CD1c-positive myeloid dendritic cell (primary cell): Measurements from ENCODE around the gene TMEM170B.
"Not testable (repeated sequence)": the region's sequence is repeated elsewhere in the genome, so short reads cannot be mapped to it uniquely, and the experiment has no call there.

ENCODE experiments used
- DNase-seq: peaks from one replicate; pipeline ENCODE4 v3.0.0-alpha.2; 2016; ENCODE audit errors: extremely low spot score

Gene TMEM170B

DNA sequence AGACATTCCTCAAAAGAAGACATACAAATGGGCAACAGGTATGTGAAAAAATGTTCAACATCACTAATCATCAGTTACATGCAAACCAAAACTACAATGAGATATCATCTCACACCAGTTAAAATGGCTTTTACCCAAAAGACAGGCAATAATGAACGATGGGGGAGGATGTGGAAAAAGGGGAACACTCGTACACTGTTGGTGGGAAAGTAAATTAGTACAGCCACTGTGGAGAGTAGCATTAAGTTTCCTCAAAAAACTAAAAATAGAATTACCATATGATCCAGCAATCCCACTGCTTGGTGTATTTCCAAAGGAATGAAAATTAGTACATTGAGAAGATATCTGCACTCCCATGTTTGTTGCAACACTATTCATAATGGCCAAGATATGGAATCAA lies 8.6 kb upstream of the TMEM170B start:
- no peak for DNase-seq

GRCh38 chr6:11532097-11532496 lies 5.5 kb upstream of the TMEM170B start:
- DNase-seq: no peak

DNA sequence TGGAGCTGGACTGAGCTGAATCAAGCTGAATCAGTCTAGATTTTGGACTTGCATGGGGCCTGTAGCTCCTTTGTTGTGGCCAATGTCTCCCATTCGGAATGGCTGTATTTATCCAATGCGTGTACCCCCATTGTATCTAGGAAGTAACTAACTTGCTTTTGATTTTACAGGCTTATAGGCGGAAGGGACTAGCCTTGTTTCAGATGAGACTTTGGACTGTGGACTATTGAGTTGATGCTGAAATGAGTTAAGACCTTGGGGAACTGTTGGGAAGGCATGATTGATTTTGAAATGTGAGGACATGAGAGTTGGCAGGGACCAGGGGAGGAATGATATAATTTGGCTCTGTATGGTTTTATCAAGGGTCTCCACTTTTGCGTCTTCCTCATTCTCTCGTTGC lies 3.0 kb upstream of the TMEM170B start:
- DNase-seq: no peak

DNA sequence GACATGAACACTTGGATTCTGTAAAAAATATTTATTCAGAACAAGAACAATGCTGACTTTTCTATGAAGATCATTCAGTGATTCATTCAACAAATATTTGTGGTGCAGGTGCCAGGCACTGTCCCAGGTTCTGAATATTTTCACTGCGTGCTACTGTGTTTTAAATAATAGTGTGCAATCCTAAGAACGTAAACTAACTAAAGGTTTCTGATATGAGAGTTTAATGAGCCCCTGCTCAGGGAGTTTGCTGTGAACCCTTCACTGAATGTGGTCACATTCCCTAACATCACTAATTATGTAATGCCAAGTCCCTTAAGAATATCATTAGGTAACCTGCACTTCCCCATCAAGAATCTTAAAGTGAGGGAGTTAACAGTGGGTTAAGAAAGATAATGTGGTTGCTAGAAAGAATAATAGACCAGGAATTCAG lies 1.7 kb upstream of the TMEM170B start:
- DNase-seq: peak; percentile 43

- DNase-seq: peak; percentile 14
These were observed 754 bp upstream of the TMEM170B start for GRCh38 chr6:11536795-11537194.

- DNase-seq: peak; percentile 30
These were observed 686 bp downstream of the TMEM170B start for GRCh38 chr6:11538052-11538818.

DNA sequence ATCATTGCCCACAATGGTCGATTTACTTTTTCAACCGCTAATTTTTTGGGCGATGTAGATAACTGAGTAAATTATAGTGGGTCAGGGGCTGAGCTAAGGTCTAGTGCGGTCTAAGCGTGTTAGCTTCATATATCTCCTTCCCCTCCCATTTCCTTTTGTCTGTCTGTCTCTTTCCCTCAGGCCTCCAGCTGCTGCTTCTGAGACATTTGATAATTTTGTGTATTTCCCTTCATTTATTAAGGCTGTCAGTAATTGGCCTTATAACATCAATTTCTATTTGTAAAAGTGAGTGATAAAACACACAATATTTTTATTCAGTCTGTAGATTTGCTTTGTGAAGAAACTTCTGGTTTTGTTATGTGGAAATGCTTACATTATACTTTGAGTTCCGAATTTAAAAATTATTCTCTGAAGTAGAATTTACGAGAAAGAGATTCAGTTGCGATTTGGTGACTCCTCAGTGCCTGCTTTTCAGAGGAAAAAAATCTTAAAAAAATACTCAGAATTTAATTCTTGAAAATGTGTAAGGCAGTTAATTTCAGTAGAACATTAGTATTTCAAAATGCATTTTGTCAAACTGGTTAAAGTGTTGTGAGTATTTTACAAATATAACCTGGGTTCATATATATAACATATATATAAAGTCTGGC lies 1.4 kb downstream of the TMEM170B start:
- DNase-seq: peak; percentile 20

DNA sequence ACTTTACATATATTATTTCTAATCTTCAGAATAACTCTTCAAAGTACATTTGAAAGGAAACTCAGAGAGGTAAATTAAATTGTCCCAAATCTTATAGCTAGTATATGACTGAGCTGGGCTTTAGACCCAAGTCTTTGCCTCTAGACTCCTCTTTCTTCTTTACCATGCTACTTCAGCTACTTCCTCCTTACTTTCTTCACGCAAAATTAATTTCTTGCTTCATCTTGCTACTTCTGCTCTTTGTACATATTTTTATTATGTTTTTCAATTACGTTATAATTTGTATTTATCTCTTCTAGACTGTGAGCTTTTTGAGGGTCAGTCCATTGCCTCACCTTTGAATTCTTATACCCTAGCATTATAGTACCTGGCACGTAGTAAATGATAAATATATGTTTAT lies 5.3 kb downstream of the TMEM170B start:
- peak; percentile 43 for DNase-seq

DNA sequence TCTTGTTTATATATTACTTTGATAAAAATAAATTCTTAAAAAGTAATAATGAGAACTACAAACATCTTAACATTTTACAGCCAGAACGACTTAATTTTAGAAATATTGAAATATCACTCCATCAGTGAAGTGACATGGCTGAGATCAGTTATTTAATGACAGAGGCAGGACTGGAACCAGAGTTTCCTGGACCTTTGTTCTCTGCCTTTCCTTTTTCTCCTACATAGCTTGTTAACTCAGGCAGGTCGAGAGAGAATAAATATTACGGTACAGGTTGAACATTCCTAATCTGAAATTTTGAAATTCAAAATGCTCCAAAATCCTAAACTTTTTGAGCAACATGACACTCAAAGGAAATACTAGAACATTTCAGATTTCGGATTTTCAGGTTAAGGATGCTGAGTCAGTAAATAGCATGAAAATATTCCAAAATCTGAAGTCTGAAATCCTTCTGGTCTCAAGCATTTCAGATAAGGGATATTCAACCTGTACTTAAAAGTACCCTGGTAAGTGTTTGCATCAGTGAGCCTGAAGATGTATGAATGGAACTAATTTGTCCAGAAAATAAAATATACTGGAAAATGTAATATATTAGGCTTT lies 6.5 kb downstream of the TMEM170B start:
- DNase-seq: no peak

GRCh38 chr6:11547846-11548245 lies 10.3 kb downstream of the TMEM170B start:
- DNase-seq: peak; percentile 51

DNA sequence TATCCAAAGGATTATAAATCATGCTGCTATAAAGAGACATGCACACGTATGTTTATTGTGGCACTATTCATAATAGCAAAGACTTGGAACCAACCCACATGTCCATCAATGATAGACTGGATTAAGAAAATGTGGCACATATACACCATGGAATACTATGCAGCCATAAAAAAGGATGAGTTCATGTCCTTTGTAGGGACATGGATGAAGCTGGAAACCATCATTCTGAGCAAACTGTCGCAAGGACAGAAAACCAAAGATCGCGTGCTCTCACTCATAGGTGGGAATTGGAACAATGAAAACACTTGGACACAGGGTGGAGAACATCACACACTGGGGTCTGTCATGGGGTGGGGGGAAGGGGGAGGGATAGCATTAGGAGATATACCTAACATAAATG lies 11.0 kb downstream of the TMEM170B start:
- DNase-seq: not testable (repeated sequence)

GRCh38 chr6:11551053-11551452 lies 13.5 kb downstream of the TMEM170B start:
- no peak for DNase-seq

DNA sequence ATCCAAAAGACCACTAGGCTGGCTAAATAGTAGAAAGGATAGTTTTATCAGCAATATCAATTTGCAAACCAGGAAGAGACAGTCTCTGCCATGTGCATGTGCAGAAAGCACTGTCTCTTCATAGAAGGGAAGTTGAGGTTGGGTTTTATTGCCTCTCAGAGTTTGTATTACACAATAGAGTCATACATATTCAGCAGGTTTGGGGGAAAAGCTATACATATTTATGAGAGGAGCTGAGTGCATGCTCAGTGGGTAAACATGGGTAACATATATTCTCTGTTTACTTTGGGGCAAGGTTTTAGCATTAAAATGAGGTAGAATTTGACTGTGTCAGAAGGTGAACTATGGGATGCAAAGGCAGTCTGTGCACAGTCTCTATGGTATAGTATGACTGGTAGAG lies 14.9 kb downstream of the TMEM170B start:
- DNase-seq: peak; percentile 67

DNA sequence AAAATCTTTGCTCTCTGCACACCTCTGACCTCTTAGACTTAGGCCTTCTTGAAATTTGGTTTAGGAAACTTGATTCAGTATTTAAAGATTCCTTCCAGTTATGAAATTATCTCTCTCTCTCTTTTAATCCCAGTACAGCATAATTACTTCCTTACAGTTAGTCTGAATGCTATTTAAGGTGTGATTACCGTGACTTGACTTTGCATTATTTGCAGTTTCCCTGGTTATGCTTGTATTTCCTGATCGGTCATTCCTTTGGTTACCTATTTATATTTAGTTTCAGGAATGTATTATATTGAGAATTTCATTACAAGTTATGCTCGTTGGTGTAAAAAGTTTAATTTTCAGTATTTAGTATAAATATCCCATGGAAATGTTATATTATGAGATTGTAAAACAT lies 16.3 kb downstream of the TMEM170B start:
- no peak for DNase-seq

DNA sequence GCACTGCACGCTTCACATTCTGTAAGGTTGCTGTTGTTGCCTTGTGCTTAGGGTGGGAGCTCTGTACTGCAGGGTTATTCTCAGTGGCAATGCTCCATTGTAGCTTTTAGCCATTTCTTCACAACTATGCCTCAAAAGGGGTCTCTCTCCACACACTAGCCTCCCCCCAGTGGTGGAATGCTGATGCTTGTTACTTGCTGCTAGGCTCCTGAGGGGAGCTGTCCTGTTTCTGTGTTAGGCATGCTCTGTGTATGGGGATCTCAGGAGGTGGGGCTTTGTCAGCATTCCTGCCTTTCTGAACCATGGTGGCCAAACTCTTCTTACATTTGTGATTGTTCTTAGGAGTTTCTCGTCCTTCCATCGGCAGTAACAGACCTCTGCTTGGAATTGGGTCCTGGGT lies 18.8 kb downstream of the TMEM170B start:
- DNase-seq: no peak

DNA sequence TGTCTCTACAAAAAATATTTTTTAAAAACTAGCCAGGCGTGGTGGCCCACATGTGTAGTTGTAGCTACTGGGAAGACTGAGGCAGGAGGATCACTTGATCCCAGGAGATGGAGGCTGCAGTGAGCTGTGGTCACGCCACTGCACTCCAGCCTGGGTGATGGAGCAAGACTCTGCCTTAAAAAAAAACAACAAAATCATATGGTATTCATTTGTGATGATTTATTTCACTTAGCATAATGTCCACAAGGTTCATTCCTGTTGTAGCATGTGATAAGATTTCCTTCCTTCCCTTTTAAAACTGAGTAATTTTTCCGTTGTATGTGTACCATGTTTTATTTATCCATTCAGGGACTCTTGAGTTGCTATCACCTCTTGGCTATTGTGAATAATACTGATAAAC lies 26.2 kb downstream of the TMEM170B start:
- DNase-seq: no peak

DNA sequence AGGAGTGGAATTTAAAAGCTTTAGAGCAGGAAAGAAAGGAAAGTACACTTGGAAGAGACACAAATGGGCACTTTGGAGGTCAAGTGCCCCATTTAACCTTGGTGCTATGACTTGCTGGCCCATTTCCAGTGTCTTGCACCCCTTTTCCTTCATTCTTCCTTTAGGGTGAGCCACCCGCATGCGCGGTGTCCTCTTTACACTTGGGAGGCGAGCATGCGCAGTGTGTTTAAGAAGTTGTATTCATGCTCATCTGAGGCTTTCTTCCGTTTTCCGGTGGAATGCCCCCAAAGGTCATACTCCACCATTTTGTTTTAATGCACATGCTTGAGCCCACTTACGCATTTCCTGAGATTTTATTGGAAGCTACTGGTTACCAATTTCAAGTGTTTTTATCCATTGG lies 29.1 kb downstream of the TMEM170B start:
- no peak for DNase-seq

DNA sequence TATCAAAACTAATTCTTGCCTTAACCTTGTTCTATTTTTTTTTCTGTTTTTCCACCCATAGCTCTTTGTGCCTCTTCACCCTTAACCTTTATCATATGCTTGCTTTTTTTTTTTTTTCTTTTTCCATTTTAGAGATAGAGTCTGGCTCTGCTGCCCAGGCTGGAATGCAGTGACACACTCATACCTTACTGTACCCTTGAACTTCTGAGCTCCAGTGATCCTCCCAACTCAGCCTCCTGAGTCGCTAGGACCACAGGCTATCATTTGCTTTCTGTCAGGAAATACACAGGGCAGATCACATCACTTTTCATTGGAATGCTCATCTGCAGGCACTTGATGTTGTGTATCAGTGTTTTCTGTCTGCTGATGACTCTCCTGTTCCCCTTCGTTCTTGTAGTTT lies 33.5 kb downstream of the TMEM170B start:
- no peak for DNase-seq

GRCh38 chr6:11575408-11576033 lies 38.0 kb downstream of the TMEM170B start:
- peak; percentile 80 for DNase-seq

- DNase-seq: peak; percentile 56
These were observed 43.3 kb downstream of the TMEM170B start for GRCh38 chr6:11580686-11581405.

DNA sequence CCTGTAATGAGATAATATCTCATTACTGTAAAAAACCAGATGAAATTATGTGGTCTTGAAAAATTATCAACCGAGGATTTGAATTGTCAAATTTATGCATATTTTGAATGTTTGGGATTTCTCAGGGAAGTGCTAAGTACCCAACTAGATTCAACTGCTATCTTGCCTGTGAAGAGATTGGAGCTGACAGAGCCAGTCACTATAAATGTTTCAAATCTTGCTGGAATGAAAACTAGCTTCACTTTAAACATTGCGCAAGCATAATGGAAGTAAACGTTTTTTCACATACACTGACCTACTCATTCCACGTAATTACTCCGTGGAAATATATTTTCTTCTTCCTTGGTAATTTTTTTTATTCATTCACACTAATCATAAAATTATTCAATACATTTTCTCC lies 46.7 kb downstream of the TMEM170B start:
- DNase-seq: no peak
